CD4-positive, alpha-beta T cell treated with Interferon gamma for 1 hour (primary cell): ENCODE measurements around the gene IL23R.

Experiments
- DNase-seq: peaks from one replicate; pipeline ENCODE4 v3.0.0-alpha.2; 2020

Gene IL23R

GRCh38 chr1:67250051-67250653 is 83.9 kb downstream of the IL23R start:
- DNase-seq: no peak

GRCh38 chr1:67256291-67257172 is 90.3 kb downstream of the IL23R start:
- no peak for DNase-seq

GRCh38 chr1:67257173-67257535 is 90.9 kb downstream of the IL23R start:
- no peak for DNase-seq

GRCh38 chr1:67261680-67262079 is 95.4 kb downstream of the IL23R start:
- DNase-seq: no peak

GRCh38 chr1:67262735-67263134 is 96.5 kb downstream of the IL23R start:
- DNase-seq: no peak

- no peak for DNase-seq
These were observed 97.9 kb downstream of the IL23R start for GRCh38 chr1:67264152-67264551.

- DNase-seq: no peak
These were observed 98.6 kb downstream of the IL23R start for GRCh38 chr1:67264899-67265298.

- no peak for DNase-seq
These were observed 102.8 kb downstream of the IL23R start for GRCh38 chr1:67269061-67269460.

GRCh38 chr1:67270541-67270940 is 104.3 kb downstream of the IL23R start:
- no peak for DNase-seq

- no peak for DNase-seq
These were observed 107.3 kb downstream of the IL23R start for GRCh38 chr1:67273591-67273990.

- no peak for DNase-seq
These were observed 108.5 kb downstream of the IL23R start for GRCh38 chr1:67274623-67275325.

GRCh38 chr1:67280696-67281095 is 114.4 kb downstream of the IL23R start:
- DNase-seq: no peak

- DNase-seq: no peak
These were observed 115.0 kb downstream of the IL23R start for GRCh38 chr1:67281244-67281643.

GRCh38 chr1:67285780-67286488 is 119.7 kb downstream of the IL23R start:
- DNase-seq: no peak

GRCh38 chr1:67290236-67290635 is 124.0 kb downstream of the IL23R start:
- DNase-seq: no peak

- no peak for DNase-seq
These were observed 128.8 kb downstream of the IL23R start for GRCh38 chr1:67294836-67295617.

GRCh38 chr1:67298762-67299161 is 132.5 kb downstream of the IL23R start:
- DNase-seq: no peak

GRCh38 chr1:67299296-67299695 is 133.0 kb downstream of the IL23R start:
- DNase-seq: no peak

GRCh38 chr1:67300561-67300960 is 134.3 kb downstream of the IL23R start:
- no peak for DNase-seq

- no peak for DNase-seq
These were observed 137.8 kb downstream of the IL23R start for GRCh38 chr1:67304023-67304422.

- DNase-seq: no peak
These were observed 140.3 kb downstream of the IL23R start for GRCh38 chr1:67306547-67306946.
